Measurements from ENCODE around the gene PSMG1. TPM values are rescaled to one million over a fixed set of nuclear protein-coding genes. Genes with fewer than 3 reads are reported as not detected.
A peak's percentile ranks its signal among the peaks of the same experiment; 100 is the strongest.

The PSMG1 gene
- total and polyA plus RNA-seq, 2 of the 8 experiments (the other 6 are each of a cell fraction or from before 2014, with no cell fraction given), result 50.7 to 93.7 TPM

DNA sequence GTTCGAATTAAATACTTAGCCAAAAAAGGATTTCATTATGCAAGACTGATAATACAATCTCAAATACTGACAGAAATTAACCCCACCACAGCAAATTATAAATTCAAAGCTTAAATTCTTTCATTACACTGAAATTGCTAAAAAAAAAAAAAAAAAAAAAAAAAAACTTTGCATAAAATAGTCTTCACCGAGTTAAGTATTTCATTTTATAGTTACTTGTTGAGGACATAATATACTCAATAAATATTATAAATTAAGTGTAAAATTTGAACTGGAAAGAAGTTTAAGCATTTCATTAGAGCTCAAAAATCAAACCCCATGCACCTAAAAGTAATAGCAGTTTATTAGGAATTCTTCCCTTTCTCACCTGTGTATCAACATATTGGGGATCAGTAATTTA lies 1.9 kb upstream of the PSMG1 start:
- no peak for FAIRE-seq
- H3K56ac ChIP-seq (replicated peaks; ENCODE audit: insufficient read length, low read depth, low read length), result no peak overlapping the region
- CTCF ChIA-PET (ENCODE audit: partially characterized antibody), result interaction anchor here (0.6 kb wide), 1 partner anchor 472 kb away, joined by 3 read pairs; no protein-coding TSS in a partner anchor

More for the DNA sequence above, 1.9 kb upstream of the PSMG1 start:
- peaks cover 0 to 5% (median 3%) of the 10 kb centered on the region in 4 experiments; a peak in 4 of 7 replicates for H3K4me1 ChIP-seq (replicated peaks in 1 of 4; ENCODE audit: control insufficient read depth in 3 of 4, insufficient read depth in 4 of 4, low read length in 3 of 4)
- H2BK15ac ChIP-seq (ENCODE audit: low read length), result no peak overlapping the region
- no peak overlapping the region for H3K9ac ChIP-seq (replicated peaks in 1 of 4; ENCODE audit: extremely low read depth in 1 of 4, low read depth in 3 of 4, low read length in 3 of 4)
- peaks cover 0 to 19% of the 10 kb centered on the region in 2 experiments; a peak in 3 of 4 replicates for H3K79me2 ChIP-seq (ENCODE audit: control insufficient read depth in 1 of 2, insufficient read depth in 2 of 2, low read length in 2 of 2)
- POLR2A ChIA-PET (ENCODE audit: partially characterized antibody), result interaction anchor here (1.0 to 2.2 kb wide), 2 partner anchors 12 kb away, joined by 3 to 10 read pairs; no protein-coding TSS in a partner anchor
- no peak overlapping the region for H4K8ac ChIP-seq (ENCODE audit: extremely low read depth, insufficient read depth, low read length)
- 0 out of 2 replicates have a peak, but pooled peaks cover 3% of the 10 kb centered on the region for H3K79me1 ChIP-seq (ENCODE audit: low read depth, low read length)
- no peak overlapping the region for H2AFZ ChIP-seq (ENCODE audit: low read length)
- H4K5ac ChIP-seq (ENCODE audit: insufficient read length, low read depth, low read length), result no peak overlapping the region
- no peaks in the 10 kb centered on the region for H3K9me3 ChIP-seq (ENCODE audit: insufficient read depth in 2 of 2, low read depth in 1 of 2, low read length in 1 of 2)
- H3K4me3 ChIP-seq (ENCODE audit: extremely low read depth in 1 of 4, insufficient read depth in 2 of 4, low read depth in 3 of 4, low read length in 4 of 4), result no peak overlapping the region
- no peak overlapping the region for H2AK5ac ChIP-seq (ENCODE audit: low read depth, low read length)
- no peak overlapping the region for H3K4ac ChIP-seq (replicated peaks; ENCODE audit: insufficient read length, low read depth, low read length)
- no peaks in the 10 kb centered on the region for H3K27me3 ChIP-seq (replicated peaks in 1 of 4; ENCODE audit: control insufficient read depth in 3 of 4, extremely low read depth in 1 of 4, insufficient read depth in 3 of 4, low read length in 3 of 4)
- no peak overlapping the region for H2BK120ac ChIP-seq (replicated peaks; ENCODE audit: low read depth, low read length)
- WGBS, 2 experiments (ENCODE audit: extremely low coverage in 1 of 2, insufficient coverage in 1 of 2, insufficient read length in 1 of 2, insufficient replicate concordance in 2 of 2, low coverage in 1 of 2, low lambda C conversion rate in 2 of 2, missing lambda C conversion rate in 1 of 2), result 87% methylated on average over 2 of the region's 2 CpGs; no CpG with 5 or more reads in 1 of the 2 experiments
- H3K18ac ChIP-seq (ENCODE audit: extremely low read depth, low read length), result no peak overlapping the region
- peaks cover 0 to 6% of the 10 kb centered on the region in 2 experiments for H4K20me1 ChIP-seq (replicated peaks in 1 of 2; ENCODE audit: control insufficient read depth in 1 of 2, insufficient read depth in 2 of 2, low read length in 2 of 2)
- no peak overlapping the region for H4K91ac ChIP-seq (replicated peaks; ENCODE audit: insufficient read length, low read length)
- H3K14ac ChIP-seq (ENCODE audit: insufficient read length), result no peak overlapping the region
- TF ChIP-seq POLR2AphosphoS5 (IDR thresholded peaks at IDR 0.05; ENCODE audit: low read depth, low read length) (no peak), FOSL1 (IDR thresholded peaks at IDR 0.05; ENCODE audit: insufficient read depth, low read depth, low read length) (no peak), TAF1 (IDR thresholded peaks at IDR 0.05; ENCODE audit: low read depth, low read length) (no peak), EZH2 (IDR thresholded peaks at IDR 0.05; ENCODE audit: low read depth, low read length, severe bottlenecking) (no peak), HDAC2 (IDR thresholded peaks at IDR 0.05; ENCODE audit: borderline replicate concordance in 1 of 2, low read depth in 2 of 2, low read length in 2 of 2) (no peak), KDM5A (IDR thresholded peaks at IDR 0.05; ENCODE audit: low read length) (no peak), RXRA (IDR thresholded peaks at IDR 0.05; ENCODE audit: insufficient read depth, low read depth, low read length) (no peak)
- H2BK12ac ChIP-seq (ENCODE audit: low read depth, low read length), result no peak overlapping the region
- H3K23me2 ChIP-seq (ENCODE audit: low read depth, low read length), result peaks cover 7% of the 10 kb centered on the region; the same call in 1 of the 2 replicates
- no peak overlapping the region for H3K23ac ChIP-seq (ENCODE audit: insufficient read length)
- no peak overlapping the region for H2BK20ac ChIP-seq (ENCODE audit: low read length)
- no peak overlapping the region for H2BK5ac ChIP-seq (ENCODE audit: low read depth, low read length)
- H3K4me2 ChIP-seq (ENCODE audit: insufficient read depth in 1 of 2, low read depth in 2 of 2, low read length in 2 of 2), result peak overlapping the region in 1 of 2 experiments; percentile 72; a peak in 1 of 4 replicates
- peaks cover 0 to 8% (median 0%) of the 10 kb centered on the region in 4 experiments; a peak in 2 of 8 replicates for H3K36me3 ChIP-seq (ENCODE audit: control insufficient read depth in 2 of 4, insufficient read depth in 4 of 4, low read length in 3 of 4)
- no peak overlapping the region for H3K27ac ChIP-seq (ENCODE audit: low read depth, low read length)
- no peak for DNase-seq (ENCODE audit: low read depth in 1 of 2, low spot score in 2 of 2)

Data from H1 (cell line).